Stimulated activated memory B cell treated with anti-CD40 and anti-IgM and Interleukin-4, amounts not matched to agents 10 μg/mL and 1 μg/mL and 100 μg/mL, for 72 hours (primary cell): ENCODE measurements around the gene MS4A5.
"Not testable (repeated sequence)": the region's sequence is repeated elsewhere in the genome, so short reads cannot be mapped to it uniquely, and the experiment has no call there.

Experiments used
- ATAC-seq: fragments of 150-1000 bp; cut with Tn5 transposase; 2 replicates; pipeline ENCODE4 v1.10.0; 2021
- H3K27ac Mint-ChIP-seq: one replicate; pipeline ENCODE4 v1.8.0; 2022; ENCODE audit warnings: mild to moderate bottlenecking, mixed read lengths
- H3K27me3 Mint-ChIP-seq: one replicate; pipeline ENCODE4 v1.8.0; 2022; ENCODE audit warnings: mixed read lengths
- H3K36me3 Mint-ChIP-seq: one replicate; pipeline ENCODE4 v1.8.0; 2022; ENCODE audit warnings: mixed read lengths
- H3K4me1 Mint-ChIP-seq: one replicate; pipeline ENCODE4 v1.8.0; 2022; ENCODE audit warnings: mixed read lengths
- H3K4me3 Mint-ChIP-seq: one replicate; pipeline ENCODE4 v1.8.0; 2022; ENCODE audit warnings: mild to moderate bottlenecking, moderate library complexity, mixed read lengths
- H3K9me3 Mint-ChIP-seq: one replicate; pipeline ENCODE4 v1.8.0; 2022; ENCODE audit warnings: mixed read lengths

MS4A5 gene

GRCh38 chr11:60451185-60451584 lies 21.8 kb downstream of the MS4A5 start:
- H3K4me1 Mint-ChIP-seq, result peaks cover 51% of the 10 kb centered on the region
- not testable (repeated sequence) for H3K27me3 Mint-ChIP-seq, H3K27ac Mint-ChIP-seq, H3K36me3 Mint-ChIP-seq, H3K9me3 Mint-ChIP-seq, H3K4me3 Mint-ChIP-seq, ATAC-seq

GRCh38 chr11:60454212-60454611 lies 24.8 kb downstream of the MS4A5 start:
- no peak for ATAC-seq
- peak overlapping the region; percentile 46 for H3K4me3 Mint-ChIP-seq

GRCh38 chr11:60455531-60456042 lies 26.2 kb downstream of the MS4A5 start, which contains the start of gene MS4A1:
Gene MS4A1 (plus strand): TSS chr11:60455847. CDS start chr11:60462375, 6,528 bp downstream.
- H3K27me3 Mint-ChIP-seq, result no peaks in the 10 kb centered on the region
- H3K36me3 Mint-ChIP-seq, result peaks cover 47% of the 10 kb centered on the region
- H3K27ac Mint-ChIP-seq, result peak within 1 kb of the TSS; percentile 87
- H3K9me3 Mint-ChIP-seq, result no peaks in the 10 kb centered on the region
- ATAC-seq, result peak; percentile 96
- peaks cover 47% of the 10 kb centered on the region for H3K4me1 Mint-ChIP-seq
- peak within 1 kb of the TSS; percentile 83 for H3K4me3 Mint-ChIP-seq

More at GRCh38 chr11:60454212-60454611, 24.8 kb downstream of the MS4A5 start:
- H3K27me3 Mint-ChIP-seq, result no peaks in the 10 kb centered on the region
- H3K9me3 Mint-ChIP-seq, result no peaks in the 10 kb centered on the region
- peak overlapping the region; percentile 87 for H3K27ac Mint-ChIP-seq
- peaks cover 35% of the 10 kb centered on the region for H3K4me1 Mint-ChIP-seq
- peaks cover 36% of the 10 kb centered on the region for H3K36me3 Mint-ChIP-seq

DNA sequence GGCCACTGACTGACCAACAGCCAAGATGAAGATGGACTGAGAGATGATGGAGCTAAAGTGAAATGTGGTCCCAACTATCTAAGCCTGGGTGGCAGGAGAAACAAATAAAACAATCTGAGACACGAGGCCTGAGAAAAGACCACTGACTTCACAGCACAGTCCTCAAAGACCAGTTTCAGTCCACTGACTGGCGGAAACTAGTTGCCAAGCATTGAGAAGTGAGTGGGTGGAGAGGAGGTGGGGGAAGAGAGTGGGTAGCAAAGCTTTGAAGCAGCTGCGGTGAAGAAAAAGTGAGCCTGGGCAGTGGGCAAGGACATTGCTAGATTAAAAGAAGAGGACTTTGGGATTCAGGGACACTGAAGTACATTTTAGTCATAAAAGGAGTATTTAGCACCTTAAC lies 28.2 kb downstream of the MS4A5 start:
- Mint-ChIP-seq H3K27ac (peak overlapping the region; percentile 87), H3K9me3 (no peaks in the 10 kb centered on the region), H3K36me3 (peaks cover 64% of the 10 kb centered on the region), H3K4me3 (peak overlapping the region; percentile 83), H3K27me3 (no peaks in the 10 kb centered on the region), H3K4me1 (peaks cover 66% of the 10 kb centered on the region)
- peak; percentile 55 for ATAC-seq

DNA sequence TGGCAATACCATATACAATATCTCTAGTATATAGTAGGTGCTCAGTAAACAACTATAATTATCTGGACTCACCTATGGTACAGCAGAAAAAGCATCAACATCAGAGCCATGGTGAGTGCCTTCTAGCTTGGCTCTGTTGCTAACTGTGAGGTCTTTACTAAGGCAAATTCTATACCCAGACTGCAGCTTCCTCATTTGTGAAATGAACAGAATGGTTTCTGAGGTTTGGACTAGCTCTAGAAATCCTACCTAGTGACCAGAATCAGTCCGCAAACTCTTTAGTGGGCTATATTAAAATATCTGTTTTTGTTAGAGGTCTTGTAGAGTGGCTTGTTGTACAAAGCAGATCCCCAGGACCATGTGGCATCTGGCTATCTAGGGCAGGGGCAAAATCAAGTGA lies 30.0 kb downstream of the MS4A5 start:
- Mint-ChIP-seq H3K4me1 (peaks cover 72% of the 10 kb centered on the region), H3K4me3 (peak overlapping the region; percentile 84), H3K27me3 (no peaks in the 10 kb centered on the region), H3K9me3 (no peaks in the 10 kb centered on the region), H3K36me3 (peaks cover 81% of the 10 kb centered on the region), H3K27ac (peak overlapping the region; percentile 87)
- no peak for ATAC-seq

- Mint-ChIP-seq H3K27me3 (no peaks in the 10 kb centered on the region), H3K36me3 (peaks cover 75% of the 10 kb centered on the region), H3K4me3 (no peak overlapping the region), H3K27ac (no peak overlapping the region), H3K4me1 (peaks cover 69% of the 10 kb centered on the region), H3K9me3 (no peaks in the 10 kb centered on the region)
- no peak for ATAC-seq
Observed at GRCh38 chr11:60468829-60469228, 39.5 kb downstream of the MS4A5 start.

DNA sequence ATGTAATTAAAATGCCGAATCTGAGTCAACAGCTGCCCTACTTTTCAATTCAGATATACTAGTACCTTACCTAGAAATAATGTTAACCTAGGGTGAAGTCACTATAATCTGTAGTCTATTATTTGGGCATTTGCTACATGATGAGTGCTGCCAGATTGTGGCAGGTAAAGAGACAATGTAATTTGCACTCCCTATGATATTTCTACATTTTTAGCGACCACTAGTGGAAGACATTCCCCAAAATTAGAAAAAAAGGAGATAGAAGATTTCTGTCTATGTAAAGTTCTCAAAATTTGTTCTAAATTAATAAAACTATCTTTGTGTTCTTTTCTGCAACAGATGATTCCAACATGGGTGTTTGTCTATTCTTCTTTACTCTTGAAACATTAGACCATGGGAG lies 40.4 kb downstream of the MS4A5 start:
- Mint-ChIP-seq H3K27ac (no peak overlapping the region), H3K4me1 (peaks cover 61% of the 10 kb centered on the region), H3K9me3 (no peaks in the 10 kb centered on the region), H3K36me3 (peaks cover 66% of the 10 kb centered on the region), H3K4me3 (no peak overlapping the region), H3K27me3 (no peaks in the 10 kb centered on the region)
- ATAC-seq, result no peak

DNA sequence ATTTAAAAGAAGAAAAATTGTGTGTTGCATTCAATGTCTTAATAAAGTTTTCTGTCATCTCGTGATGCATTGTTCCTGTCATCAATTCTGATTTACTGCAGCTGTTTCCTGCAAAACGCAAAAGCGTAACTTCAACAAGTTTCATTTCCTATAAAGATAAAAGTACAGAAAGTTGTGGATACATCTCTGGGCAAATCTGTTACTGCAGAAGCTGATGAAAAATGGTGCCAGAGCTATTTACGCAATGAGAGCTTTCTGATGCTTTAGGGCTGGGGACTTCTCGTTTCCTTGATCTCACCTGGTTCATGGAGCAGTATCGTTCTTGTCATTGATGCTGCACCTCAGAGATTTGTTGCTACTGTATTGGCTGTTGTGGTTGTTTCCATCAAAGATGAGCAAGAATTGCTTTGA lies 47.7 kb downstream of the MS4A5 start:
- peaks cover 10% of the 10 kb centered on the region for H3K9me3 Mint-ChIP-seq
- peaks cover 12% of the 10 kb centered on the region for H3K36me3 Mint-ChIP-seq
- no peaks in the 10 kb centered on the region for H3K27me3 Mint-ChIP-seq
- peak overlapping the region; percentile 3 for H3K4me3 Mint-ChIP-seq
- H3K4me1 Mint-ChIP-seq, result peaks cover 66% of the 10 kb centered on the region
- peak; percentile 99 for ATAC-seq
- peak overlapping the region; percentile 69 for H3K27ac Mint-ChIP-seq

GRCh38 chr11:60482361-60482760 lies 53.0 kb downstream of the MS4A5 start:
- peaks cover 84% of the 10 kb centered on the region for H3K4me1 Mint-ChIP-seq
- H3K27me3 Mint-ChIP-seq, result no peaks in the 10 kb centered on the region
- peak overlapping the region; percentile 52 for H3K4me3 Mint-ChIP-seq
- peaks cover 8% of the 10 kb centered on the region for H3K36me3 Mint-ChIP-seq
- peak; percentile 83 for ATAC-seq
- H3K27ac Mint-ChIP-seq, result peak overlapping the region; percentile 91
- H3K9me3 Mint-ChIP-seq, result peaks cover 5% of the 10 kb centered on the region

GRCh38 chr11:60485987-60486386 lies 56.6 kb downstream of the MS4A5 start:
- H3K27ac Mint-ChIP-seq, result peak overlapping the region; percentile 76
- H3K36me3 Mint-ChIP-seq, result no peaks in the 10 kb centered on the region
- peak; percentile 99 for ATAC-seq
- H3K27me3 Mint-ChIP-seq, result no peaks in the 10 kb centered on the region
- H3K4me1 Mint-ChIP-seq, result peaks cover 50% of the 10 kb centered on the region
- H3K9me3 Mint-ChIP-seq, result no peaks in the 10 kb centered on the region
- H3K4me3 Mint-ChIP-seq, result no peak overlapping the region

GRCh38 chr11:60492488-60493009 lies 63.2 kb downstream of the MS4A5 start, which contains the start of gene MS4A12:
Gene MS4A12 (plus strand): TSS chr11:60492778. CDS start chr11:60497319, 4,541 bp downstream.
- Mint-ChIP-seq H3K27me3 (no peaks in the 10 kb centered on the region), H3K27ac (no peak within 1 kb of the TSS), H3K4me1 (peaks cover under 1% of the 10 kb centered on the region), H3K4me3 (no peak within 1 kb of the TSS), H3K9me3 (no peaks in the 10 kb centered on the region), H3K36me3 (no peaks in the 10 kb centered on the region)
- no peak for ATAC-seq

- no peak overlapping the region for H3K4me3 Mint-ChIP-seq
- peaks cover 9% of the 10 kb centered on the region for H3K4me1 Mint-ChIP-seq
- H3K36me3 Mint-ChIP-seq, result no peaks in the 10 kb centered on the region
- H3K27ac Mint-ChIP-seq, result no peak overlapping the region
- H3K9me3 Mint-ChIP-seq, result no peaks in the 10 kb centered on the region
- no peaks in the 10 kb centered on the region for H3K27me3 Mint-ChIP-seq
- no peak for ATAC-seq
Observed at GRCh38 chr11:60493454-60493853, 64.1 kb downstream of the MS4A5 start.
